ENCODE measurements around the gene CCDC63.
A peak's percentile ranks its signal among the peaks of the same experiment; 100 is the strongest.
"Not testable (repeated sequence)": the region's sequence is repeated elsewhere in the genome, so short reads cannot be mapped to it uniquely, and the experiment has no call there.

CCDC63 gene

GRCh38 chr12:110849748-110850403, 3.1 kb downstream of the CCDC63 start:
- no peak overlapping the region for H3K4me3 ChIP-seq (ENCODE audit: low read depth, low read length)
- TF ChIP-seq, protein P1, sequence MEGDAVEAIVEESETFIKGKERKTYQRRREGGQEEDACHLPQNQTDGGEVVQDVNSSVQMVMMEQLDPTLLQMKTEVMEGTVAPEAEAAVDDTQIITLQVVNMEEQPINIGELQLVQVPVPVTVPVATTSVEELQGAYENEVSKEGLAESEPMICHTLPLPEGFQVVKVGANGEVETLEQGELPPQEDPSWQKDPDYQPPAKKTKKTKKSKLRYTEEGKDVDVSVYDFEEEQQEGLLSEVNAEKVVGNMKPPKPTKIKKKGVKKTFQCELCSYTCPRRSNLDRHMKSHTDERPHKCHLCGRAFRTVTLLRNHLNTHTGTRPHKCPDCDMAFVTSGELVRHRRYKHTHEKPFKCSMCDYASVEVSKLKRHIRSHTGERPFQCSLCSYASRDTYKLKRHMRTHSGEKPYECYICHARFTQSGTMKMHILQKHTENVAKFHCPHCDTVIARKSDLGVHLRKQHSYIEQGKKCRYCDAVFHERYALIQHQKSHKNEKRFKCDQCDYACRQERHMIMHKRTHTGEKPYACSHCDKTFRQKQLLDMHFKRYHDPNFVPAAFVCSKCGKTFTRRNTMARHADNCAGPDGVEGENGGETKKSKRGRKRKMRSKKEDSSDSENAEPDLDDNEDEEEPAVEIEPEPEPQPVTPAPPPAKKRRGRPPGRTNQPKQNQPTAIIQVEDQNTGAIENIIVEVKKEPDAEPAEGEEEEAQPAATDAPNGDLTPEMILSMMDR (IDR thresholded peaks at IDR 0.05; ENCODE audit: control insufficient read depth, extremely low read depth, insufficient read depth) = no peak
- DNase-seq (ENCODE audit: low read depth) = no peak

GRCh38 chr12:110850762-110851161, 4.0 kb downstream of the CCDC63 start:
- TF ChIP-seq, protein P1 (IDR thresholded peaks at IDR 0.05; ENCODE audit: control insufficient read depth, extremely low read depth, insufficient read depth) = no peak
- DNase-seq (ENCODE audit: low read depth) = no peak
- no peak overlapping the region for H3K4me3 ChIP-seq (ENCODE audit: low read depth, low read length)

GRCh38 chr12:110853836-110854235, 7.0 kb downstream of the CCDC63 start:
- no peak overlapping the region for H3K4me3 ChIP-seq (ENCODE audit: low read depth, low read length)
- DNase-seq (ENCODE audit: low read depth) = no peak
- TF ChIP-seq, protein P1 (IDR thresholded peaks at IDR 0.05; ENCODE audit: control insufficient read depth, extremely low read depth, insufficient read depth) = no peak

GRCh38 chr12:110856542-110856941, 9.8 kb downstream of the CCDC63 start:
- TF ChIP-seq, protein P1 (IDR thresholded peaks at IDR 0.05; ENCODE audit: control insufficient read depth, extremely low read depth, insufficient read depth) = no peak
- DNase-seq (ENCODE audit: low read depth) = peak; percentile 8
- no peak overlapping the region for H3K4me3 ChIP-seq (ENCODE audit: low read depth, low read length)

GRCh38 chr12:110857528-110857927, 10.7 kb downstream of the CCDC63 start:
- no peak overlapping the region for H3K4me3 ChIP-seq (ENCODE audit: low read depth, low read length)
- no peak for DNase-seq (ENCODE audit: low read depth)
- TF ChIP-seq, protein P1 (IDR thresholded peaks at IDR 0.05; ENCODE audit: control insufficient read depth, extremely low read depth, insufficient read depth) = no peak

DNA sequence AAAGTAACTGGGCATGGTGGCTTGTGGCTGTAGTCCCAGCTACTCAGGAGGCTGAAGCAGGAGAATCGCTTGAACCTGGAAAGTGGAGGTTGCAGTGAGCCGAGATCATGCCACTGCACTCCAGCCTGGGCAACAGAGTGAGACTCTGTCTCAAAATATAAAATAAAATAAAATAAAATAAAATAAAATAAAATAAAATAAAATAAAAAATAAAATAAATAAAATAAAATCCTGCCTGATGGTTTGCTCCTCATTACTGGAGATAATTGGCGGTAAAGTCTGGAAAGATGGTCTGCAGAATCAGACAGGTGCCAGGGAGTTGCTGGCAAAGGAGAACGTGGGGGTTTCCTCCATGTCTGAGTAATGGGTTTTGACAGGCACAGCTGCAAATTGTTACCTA, 11.2 kb downstream of the CCDC63 start:
- DNase-seq (ENCODE audit: low read depth); H3K4me3 ChIP-seq (ENCODE audit: low read depth, low read length): not testable (repeated sequence)

GRCh38 chr12:110858848-110859247, 12.1 kb downstream of the CCDC63 start:
- DNase-seq (ENCODE audit: low read depth) = no peak
- TF ChIP-seq, protein P1 (IDR thresholded peaks at IDR 0.05; ENCODE audit: control insufficient read depth, extremely low read depth, insufficient read depth) = no peak
- H3K4me3 ChIP-seq (ENCODE audit: low read depth, low read length) = no peak overlapping the region

Data from LNCaP clone FGC (cell line).